HTERT RPE-1 (cell line): ENCODE data around the gene PDE6B.
"Not testable (repeated sequence)": the region's sequence is repeated elsewhere in the genome, so short reads cannot be mapped to it uniquely, and the experiment has no call there.

Experiments
- in situ Hi-C: fragments of 300-500 bp; cut with MboI; formaldehyde crosslinking; loops from 4 replicates; pipeline ENCODE4 v1.14.3; 2020; ENCODE audit warnings: low sequenced_read_pairs

The PDE6B gene

DNA sequence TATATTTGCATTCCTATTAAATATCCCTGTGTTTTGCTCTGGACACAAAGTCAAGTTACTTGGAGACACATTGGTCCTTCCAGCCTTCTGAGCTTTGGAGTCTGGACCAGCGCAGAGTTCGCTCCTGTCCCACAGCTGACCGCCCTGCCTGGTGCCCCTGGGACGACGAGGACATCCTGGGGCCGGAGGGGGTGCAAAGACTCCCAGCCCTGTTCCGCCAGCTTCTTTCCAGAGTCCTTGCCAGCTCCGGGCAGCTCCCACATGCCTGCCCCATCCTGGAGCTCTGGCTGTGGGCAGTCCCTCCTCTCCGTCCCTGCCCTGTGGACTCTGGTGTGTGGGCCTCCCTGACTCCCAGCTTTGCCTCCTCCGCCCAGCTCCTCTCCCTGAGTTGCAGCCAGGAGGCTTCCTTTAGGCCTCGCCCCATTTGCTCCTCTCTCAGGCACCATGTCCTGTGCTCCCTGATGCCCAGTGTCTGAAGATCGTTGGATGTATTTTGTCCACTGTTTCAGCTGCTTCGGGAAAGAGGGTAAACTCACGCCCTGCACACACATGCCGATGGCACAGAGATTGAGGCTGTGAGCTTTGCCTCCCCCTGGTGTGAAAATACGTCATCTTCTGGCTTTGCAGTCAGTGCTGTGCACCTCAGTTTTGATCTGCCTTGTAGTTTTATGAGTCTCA, 75.4 kb downstream of the PDE6B start:
- in situ Hi-C loops = no loop called here

DNA sequence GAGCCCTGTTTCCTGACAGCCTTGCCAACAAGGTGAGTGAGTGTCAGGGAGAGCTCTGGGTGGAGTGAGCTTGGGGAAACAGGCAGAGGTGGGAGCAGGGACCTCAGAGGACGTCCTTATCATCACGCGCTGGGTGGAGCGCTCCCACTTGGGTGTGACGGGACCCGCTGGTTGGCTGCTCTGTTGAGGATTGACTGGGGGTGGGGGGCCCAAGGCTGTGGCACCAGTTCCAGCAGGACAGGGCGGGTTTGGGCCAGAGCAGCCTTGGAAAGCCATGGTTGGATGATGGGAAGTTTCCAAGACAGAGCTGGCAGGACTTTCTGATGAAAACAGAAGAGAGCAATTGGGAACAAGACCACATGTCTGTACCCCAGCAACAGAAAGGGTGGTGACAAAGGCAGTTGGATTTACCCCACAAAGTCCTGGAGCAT, 77.3 kb downstream of the PDE6B start:
- in situ Hi-C loops = no loop called here

DNA sequence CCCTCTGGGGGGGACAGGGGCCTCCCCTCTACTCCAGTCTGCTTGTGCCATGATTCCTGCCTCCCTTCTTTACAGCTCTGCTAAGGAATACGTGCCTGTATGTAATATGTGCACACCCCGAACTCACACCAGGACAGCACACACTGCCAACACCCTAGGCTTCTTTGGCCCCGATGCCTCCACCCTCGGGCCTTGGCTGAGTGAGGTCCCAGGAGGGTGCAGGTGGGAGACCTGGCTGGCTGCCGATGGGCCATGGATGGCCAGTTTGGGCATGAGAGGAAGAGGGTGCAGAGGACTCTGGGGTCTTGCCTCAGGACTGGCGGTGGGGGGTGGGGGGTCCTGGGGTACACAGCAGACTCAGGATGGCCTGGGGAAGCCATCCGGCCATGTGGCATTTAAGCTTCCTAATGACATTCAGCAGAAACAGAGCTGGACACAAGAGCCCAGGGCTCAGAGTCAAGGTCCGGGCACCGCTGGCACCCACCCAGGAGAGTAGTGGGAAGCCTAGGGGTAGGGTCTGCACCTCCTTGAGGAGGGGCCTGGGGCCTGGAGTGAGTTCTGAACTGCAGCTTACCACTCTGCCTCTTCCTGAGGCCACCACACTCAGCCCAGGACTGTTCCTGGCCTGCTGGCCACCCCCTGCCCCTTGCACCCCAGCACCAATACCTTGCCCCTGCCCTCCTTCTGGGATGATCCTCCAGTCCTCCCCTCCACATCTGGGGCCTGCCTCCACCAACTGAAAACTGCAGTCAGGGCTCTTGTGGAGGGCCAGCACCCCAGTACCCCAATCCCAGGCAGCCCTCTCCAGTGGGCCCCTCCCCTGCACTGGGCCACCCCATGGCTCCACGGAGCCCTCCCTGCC, 78.2 kb downstream of the PDE6B start:
- in situ Hi-C loops = no loop called here

DNA sequence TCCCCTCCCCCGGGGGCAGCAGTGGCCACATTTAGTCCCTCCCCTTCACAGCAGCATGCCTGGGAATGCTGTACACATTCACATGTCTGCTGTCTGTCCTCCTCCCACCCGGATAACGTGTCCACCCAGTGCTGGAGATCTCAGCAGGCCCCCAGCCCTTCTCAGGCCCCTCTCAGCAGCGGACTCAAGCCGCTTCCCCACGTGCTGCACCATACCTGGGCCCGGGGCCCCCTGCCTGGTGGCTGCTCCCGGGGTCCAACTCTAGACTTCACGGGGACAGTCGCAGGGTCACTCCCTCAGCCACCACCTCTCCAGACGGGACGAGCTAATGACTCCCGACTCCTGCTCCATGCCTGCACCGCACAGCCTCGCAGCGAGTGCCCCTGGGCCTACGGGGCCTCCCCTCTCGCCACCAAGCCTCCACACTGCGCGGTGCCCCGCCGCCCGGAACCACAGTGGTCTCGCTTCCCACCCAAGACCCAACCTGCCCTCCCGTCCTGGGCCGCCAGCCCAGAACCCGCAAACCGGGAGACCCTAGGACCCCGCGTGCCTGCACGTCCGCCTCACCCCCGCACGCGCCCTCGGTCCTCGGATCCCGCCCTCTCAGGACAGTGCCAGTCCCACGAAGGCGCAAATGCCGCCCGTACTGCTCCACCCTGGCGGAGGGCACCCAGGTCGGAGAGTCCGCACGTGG, 79.0 kb downstream of the PDE6B start:
- in situ Hi-C loops = no loop called here

DNA sequence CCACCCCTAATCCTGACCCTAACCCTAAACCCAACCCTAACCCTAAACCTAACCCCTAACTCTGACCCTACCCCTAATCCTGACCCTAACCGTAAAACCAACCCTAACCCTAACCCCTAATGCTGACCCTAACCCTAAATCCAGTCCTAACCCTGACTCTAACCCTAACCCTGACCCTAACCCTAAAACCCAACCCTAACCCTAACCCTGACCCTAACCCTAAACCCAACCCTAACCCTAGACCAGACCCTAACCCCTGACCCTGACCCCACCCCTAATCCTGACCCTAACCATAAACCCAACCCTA, 79.6 kb downstream of the PDE6B start:
- in situ Hi-C loops = no loop called here

DNA sequence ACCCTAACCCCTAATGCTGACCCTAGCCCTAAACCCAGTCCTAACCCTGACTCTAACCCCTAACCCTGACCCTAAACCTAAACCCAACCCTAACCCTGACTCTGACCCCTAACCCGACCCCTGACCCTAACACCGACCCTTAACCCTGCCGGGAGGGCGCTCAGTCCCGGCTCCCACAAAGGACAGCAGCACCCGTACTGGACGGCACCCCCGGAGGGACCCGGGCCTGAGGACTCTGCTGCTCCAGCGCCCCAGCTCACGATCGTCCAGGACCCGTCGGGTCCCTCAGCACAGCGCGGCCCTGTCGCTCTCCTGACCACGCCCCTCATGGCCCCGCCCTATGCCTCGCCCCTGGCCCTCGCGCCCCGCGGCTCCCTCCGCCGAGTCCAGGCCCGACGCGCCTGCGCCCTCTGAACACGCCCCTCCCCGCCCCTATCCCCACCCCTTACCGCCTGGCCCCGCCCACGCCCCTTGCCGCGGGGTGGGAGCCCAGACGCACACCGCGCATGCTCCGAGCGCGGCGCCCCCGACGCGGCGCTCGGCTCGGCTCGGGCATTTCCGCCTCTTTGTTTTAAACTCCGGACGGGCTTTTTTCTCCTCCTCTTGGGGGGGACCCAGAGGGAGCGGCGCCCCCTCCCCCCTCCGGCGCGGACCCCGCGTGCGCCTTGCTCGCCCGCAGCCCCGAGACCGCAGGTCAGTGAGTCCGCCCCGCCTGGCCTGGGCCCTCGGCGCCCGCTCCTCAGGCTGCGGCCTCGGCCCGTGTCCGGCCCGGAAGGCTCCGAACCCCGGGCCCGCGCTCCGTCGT, 80.1 kb downstream of the PDE6B start, which contains the start of gene PCGF3:
TSS of gene PCGF3 (plus strand) at position 555 of the 805 bp plus-strand sequence. CDS start 27,849 bp downstream, outside the sequence.
- in situ Hi-C loops = no loop called here

DNA sequence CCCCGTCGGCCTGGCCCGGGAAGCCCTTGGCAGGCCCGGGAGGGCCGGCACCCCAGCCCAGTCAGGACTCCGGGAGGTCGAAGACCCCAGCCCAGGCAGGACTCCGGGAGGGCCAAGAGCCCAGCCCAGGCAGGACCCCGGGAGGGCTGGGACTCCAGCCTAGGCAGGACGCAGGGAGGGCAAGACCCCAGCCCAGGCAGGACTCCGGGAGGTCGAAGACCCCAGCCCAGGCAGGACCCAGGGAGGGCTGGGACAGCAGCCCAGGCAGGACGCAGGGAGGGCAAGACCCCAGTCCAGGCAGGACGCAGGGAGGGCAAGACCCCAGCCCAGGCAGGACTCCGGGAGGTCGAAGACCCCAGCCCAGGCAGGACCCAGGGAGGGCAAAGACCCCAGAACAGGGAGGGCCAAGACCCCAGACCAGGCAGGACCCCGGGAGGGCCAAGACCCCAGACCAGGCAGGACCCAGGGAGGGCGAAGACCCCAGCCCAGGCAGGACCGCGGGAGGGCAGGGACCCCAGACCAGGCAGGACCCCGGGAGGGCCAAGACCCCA, 80.8 kb downstream of the PDE6B start:
- in situ Hi-C loops = not testable (repeated sequence)

DNA sequence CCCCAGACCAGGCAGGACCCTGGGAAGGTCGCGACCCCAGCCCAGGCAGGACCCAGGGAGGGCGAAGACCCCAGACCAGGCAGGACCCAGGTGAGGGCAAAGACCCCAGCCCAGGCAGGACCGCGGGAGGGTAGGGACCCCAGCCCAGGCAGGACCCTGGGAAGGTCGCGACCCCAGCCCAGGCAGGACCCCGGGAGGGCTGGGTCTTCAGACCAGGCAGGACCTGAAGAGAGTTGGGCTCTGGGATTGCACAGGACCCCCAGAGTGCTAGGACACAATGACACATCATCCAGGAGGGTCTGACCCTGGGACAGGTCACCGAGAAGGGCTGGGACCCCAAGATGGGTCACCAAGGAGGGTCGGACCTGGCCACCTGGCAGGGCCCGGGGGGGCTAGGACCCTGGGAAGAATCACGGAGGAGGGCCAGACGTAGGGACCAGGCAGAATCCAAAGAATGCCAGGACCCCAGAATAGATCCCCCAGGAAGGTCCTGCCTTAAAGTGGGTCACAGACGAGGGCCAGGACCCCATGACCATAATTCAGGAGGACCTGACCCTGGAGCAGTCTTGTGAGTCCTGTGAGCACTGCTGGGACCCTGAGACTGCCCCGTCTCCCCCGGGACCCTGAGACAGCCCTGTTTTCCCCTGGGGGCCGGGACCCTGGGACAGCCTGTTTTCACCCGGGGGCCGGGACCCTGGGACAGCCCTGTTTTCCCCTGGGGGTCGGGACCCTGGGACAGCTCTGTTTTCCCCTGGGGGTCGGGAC, 81.6 kb downstream of the PDE6B start:
- in situ Hi-C loops = no loop called here

DNA sequence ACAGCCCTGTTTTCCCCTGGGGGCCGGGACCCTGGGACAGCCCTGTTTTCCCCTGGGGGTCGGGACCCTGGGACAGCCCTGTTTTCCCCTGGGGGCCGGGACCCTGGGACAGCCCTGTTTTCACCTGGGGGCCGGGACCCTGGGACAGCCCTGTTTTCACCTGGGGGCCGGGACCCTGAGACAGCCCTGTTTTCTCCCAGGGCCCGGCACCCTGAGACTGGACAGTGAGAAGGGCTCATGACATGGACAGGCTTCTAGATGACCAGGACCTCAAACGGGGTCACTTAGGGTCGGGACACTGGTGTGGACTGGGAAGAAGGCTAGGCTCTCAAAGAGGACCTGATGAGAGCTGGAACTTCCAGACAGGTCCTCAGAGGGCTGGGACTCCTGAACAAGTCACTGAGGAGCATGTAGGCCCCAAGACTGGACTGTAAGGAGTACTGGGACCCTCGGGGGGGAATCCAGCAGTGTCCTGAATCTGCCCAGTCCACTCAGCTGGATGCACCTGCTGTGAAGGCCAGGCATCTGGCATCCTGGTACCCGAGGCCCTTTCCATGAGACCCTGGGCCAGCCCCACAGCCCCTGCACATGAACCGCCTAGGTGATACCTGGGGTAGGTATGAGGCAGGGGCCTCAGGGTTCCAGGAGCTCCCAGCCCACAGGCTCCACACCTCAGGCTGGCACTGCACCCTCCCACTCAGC, 82.7 kb downstream of the PDE6B start:
- in situ Hi-C loops = no loop called here

DNA sequence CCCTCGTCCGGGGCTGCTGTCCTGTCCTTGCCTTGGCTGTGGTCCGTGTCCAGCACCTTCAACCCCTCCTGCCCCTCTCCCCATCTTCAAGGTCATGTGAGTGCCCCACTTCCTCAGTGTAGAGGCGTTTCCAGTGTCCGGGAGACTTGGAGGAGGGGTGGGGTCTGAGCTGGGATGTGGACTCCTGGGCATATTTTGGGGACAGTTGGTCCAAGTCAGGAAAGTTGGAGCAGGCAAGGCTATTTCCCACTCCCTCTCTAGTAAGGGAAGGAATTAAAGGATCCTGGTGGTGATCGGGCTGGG, 83.2 kb downstream of the PDE6B start:
- in situ Hi-C loops = no loop called here

DNA sequence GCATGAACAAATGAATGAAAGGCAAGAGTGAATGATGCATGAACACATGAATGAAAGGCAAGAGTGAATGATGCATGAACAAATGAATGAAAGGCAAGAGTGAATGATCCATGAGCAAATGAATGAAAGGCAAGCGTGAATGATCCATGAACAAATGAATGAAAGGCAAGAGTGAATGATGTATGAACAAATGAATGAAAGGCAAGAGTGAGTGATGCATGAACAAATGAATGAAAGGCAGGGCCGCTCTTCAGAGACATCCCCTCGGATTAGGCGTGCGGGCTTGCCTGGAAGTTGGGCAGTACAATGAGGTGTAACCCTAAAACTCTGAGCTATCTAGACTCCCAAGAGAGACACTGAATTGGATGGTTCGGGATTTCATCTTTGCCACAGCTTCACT, 84.0 kb downstream of the PDE6B start:
- in situ Hi-C loops = no loop called here

DNA sequence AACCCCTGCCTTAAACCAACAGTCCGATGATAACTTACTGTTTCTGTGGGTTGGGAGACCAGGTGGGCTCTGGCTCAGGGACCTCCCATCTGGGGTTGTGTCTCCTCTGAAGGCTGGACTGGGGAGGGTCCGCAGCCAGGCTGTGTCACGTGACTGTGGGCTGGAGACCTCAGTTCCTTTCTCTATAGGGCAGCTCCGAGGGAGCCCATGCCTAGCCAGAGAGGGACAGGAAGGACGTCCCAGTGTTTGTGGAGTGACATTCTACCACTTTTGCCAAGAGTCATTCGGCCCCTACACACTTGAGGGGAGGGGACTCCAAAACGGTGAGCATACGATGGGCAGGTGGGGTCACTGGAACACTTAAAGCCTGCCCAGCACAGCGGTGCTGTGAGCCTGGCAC, 84.7 kb downstream of the PDE6B start:
- in situ Hi-C loops = no loop called here

DNA sequence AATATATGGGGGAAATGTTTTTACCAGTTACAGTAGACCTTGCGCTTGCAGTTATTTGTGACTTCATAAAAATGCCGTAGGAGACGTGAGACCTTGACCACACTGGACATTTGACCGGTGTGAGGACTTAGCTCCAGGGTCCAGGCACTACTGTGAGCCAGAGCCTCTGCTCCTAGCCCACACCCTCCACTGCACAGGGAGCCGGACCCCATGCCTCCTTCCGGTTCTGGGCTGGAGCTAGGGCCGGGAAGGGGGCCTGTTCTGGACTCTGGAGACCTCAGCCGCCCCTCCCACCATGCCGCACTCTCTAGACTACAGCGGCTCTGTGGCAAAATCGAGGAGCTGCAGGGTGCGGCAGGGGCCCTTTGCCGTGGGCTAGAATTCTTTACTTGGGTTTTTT, 85.5 kb downstream of the PDE6B start:
- in situ Hi-C loops = no loop called here

DNA sequence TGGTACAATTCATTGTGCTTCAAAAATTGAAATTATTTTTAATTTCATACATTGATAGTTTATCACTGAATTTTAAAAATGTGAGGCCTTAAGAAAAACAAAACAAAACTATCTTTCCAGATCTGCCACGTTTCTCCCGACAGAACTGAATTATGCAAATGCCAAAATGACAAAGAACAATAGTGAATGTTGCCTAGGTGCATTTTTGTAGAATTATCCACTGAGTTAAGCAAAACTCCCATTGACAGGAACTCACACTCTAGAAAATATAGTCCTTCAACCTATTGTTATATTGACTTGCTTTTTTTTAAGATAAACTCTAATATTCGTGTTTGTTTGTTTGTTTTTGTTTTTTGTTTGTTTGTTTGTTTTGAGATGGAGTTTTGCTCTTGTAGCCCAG, 86.7 kb downstream of the PDE6B start:
- in situ Hi-C loops = no loop called here

DNA sequence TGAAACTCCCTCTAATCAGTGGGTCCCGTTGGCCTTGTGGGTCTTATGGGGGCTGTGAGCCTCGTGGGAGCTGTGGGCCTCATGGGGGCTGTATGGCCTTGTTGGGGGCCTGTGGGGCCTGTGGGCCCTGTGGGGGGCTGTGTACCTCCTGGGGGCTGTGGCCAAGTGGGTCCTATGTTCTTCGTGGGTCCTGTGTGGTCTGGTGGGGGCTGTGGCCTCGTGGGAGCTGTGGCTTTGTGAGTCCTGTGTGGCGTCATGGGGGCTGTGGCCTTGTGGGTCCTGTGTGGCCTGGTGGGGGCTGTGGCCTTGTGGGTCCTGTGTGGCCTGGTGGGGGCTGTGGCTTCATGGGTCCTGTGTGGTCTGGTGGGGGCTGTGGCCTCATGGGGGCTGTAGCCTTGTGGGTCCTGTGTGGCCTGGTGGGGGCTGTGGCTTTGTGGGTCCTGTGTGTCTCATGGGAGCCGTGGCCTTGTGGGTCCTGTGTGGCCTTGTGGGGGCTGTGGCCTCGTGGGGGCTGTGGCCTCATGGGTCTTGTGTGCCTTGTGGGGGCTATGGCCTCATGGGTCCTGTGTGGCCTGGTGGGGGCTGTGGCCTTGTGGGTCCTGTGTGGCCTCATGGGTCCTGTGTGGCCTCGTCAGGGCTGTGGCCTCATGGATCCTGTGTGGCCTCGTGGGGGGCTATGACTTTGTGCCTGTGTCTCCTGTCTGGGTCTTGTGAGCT, 87.7 kb downstream of the PDE6B start:
- in situ Hi-C loops = no loop called here

DNA sequence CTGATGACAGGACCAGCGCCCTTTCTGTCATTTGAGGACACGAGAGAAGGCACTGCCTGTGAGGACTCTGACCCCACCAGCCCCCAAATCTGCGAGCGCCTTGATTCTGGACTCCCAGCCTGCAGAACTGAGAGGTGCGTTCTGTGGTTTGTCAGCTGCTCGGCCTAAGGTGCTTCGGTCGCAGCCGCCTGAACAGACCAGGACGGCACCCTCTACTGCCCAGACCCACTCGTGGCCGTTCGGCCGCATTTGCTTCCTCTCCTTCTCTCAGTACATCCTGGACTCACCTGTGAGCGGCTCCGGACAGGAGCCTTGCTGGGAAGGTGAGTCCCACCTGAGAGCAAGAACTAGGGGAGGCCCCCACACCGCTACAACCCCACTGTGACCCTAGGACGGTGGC, 88.7 kb downstream of the PDE6B start:
- in situ Hi-C loops = no loop called here

DNA sequence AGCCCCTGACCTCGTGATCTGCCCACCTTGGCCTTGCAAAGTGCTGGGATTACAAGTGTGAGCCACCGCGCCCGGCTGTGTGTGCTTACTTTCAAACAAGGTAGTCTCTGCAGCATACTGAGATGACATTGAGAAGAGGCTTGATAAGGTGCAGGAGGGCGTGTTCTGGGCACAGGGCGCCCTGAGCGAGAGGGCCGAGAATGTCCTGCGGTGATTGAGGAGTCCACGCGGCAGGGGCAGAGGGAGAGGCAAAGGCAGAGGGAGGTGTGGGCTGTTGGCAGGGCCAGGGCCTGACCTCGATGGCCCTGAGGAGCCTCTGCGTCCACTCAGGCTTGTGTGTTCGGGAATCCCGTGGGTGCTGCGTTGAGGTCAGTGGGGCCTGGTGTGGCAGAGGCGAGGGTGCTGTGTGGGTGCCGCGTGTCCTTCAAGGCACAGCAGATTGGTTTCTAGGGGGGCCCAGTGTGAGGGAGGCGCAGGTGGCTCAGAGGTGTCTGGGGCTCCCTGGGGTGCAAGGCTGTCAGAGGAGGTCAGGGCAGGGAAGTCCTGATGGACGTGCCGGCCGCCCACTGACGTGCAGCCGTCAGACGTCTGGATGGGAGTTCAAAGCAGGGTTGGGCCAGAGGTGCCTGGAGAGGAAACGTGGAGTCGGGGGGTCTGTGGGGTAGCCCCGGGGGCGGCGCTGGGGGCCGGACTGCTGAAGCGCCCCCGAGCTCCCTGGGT, 92.4 kb downstream of the PDE6B start:
- in situ Hi-C loops = no loop called here

DNA sequence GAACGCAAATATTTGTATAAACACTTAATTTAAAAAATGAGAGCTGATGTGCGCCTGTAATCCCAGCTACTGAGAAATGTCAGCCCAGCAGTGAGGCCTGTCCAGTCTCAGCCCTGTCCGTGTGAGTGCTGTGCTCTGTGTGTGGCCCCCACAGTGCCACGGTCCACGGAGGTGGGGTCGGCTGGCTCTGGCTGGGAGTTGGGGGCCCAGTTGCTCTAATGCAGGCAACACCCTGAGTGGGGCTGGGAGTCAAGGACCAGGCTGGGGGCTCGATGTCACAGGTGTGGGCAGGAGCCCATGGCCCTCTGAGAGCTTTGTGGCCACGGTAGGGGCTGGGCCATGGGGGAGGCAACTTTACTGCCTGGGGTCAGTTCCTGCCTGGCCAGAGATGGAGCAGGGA, 93.1 kb downstream of the PDE6B start:
- in situ Hi-C loops = no loop called here
